ENCODE results near the gene LCTL. TPM values are rescaled to one million over a fixed set of nuclear protein-coding genes. Genes with fewer than 3 reads are reported as not detected.

The LCTL gene
- total and polyA plus RNA-seq, 2 donors (not counting 1 experiment from before 2014, with no cell fraction given): 0.66 to 0.96 TPM

DNA sequence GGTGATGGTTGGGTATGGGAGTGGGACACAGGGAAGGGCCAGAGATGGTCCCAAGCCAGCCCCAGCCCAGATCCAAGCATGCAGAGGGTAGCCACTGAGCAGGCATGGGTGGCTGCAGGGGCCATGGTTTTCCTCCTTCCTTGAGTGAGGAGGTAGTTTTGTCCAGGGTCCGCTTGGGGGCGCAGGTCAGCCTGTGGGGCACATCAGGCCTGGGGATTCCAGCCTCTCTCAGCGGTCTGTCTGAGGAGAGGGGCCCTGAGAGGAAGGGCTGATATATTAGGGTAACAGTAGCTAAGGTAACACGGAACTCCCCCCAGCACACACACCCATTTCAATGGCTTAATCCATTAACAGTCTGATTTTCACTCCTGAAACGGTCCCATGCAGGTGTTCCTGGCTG lies 22.7 kb upstream of the LCTL start:
- H3K36me3 ChIP-seq (ENCODE audit: control insufficient read depth, insufficient read depth, low read length): no peaks in the 10 kb centered on the region
- H3K4me3 ChIP-seq (replicated peaks in 1 of 4; ENCODE audit: control extremely low read depth in 1 of 4, insufficient read depth in 1 of 4, low read depth in 3 of 4, low read length in 4 of 4): no peak overlapping the region
- H3K79me2 ChIP-seq (ENCODE audit: control insufficient read depth, insufficient read depth, low read length): no peaks in the 10 kb centered on the region
- no peaks in the 10 kb centered on the region for H4K20me1 ChIP-seq (ENCODE audit: control insufficient read depth, extremely low read depth, insufficient read depth, low read length)
- no peak for DNase-seq (ENCODE audit: low read depth in 2 of 2)
- no peak overlapping the region for H3K27ac ChIP-seq (ENCODE audit: insufficient read depth, low read length)
- H3K27me3 ChIP-seq (ENCODE audit: control insufficient read depth, insufficient read depth, low read length): peaks cover 28% of the 10 kb centered on the region
- no peaks in the 10 kb centered on the region for H3K4me1 ChIP-seq (ENCODE audit: control insufficient read depth, extremely low read depth, insufficient read depth, low read length)
- no peak overlapping the region for H2AFZ ChIP-seq (ENCODE audit: low read length)
- H3K9ac ChIP-seq (ENCODE audit: insufficient read depth, low read length): no peak overlapping the region
- TF ChIP-seq EZH2 (IDR thresholded peaks at IDR 0.05; ENCODE audit: low read length, missing control alignments): no peak
- peak in 1 of 2 donors; percentile 8 for TF ChIP-seq CTCF (conservative IDR thresholded peaks at IDR 0.05 in 1 of 2, IDR thresholded peaks at IDR 0.05 in 1 of 2; ENCODE audit: low read depth in 1 of 2, low read length in 2 of 2)
- no peak overlapping the region for H3K4me2 ChIP-seq (ENCODE audit: extremely low read depth, insufficient read depth, low read length)
- H3K9me3 ChIP-seq (ENCODE audit: control insufficient read depth, insufficient read depth, low read depth, low read length): no peaks in the 10 kb centered on the region

- no peaks in the 10 kb centered on the region for H3K79me2 ChIP-seq (ENCODE audit: control insufficient read depth, insufficient read depth, low read length)
- no peaks in the 10 kb centered on the region for H4K20me1 ChIP-seq (ENCODE audit: control insufficient read depth, extremely low read depth, insufficient read depth, low read length)
- DNase-seq (ENCODE audit: low read depth in 2 of 2): no peak
- H3K27ac ChIP-seq (ENCODE audit: insufficient read depth, low read length): no peak overlapping the region
- H3K9me3 ChIP-seq (ENCODE audit: control insufficient read depth, insufficient read depth, low read depth, low read length): no peaks in the 10 kb centered on the region
- H3K9ac ChIP-seq (ENCODE audit: insufficient read depth, low read length): no peak overlapping the region
- H3K27me3 ChIP-seq (ENCODE audit: control insufficient read depth, insufficient read depth, low read length): peaks cover 28% of the 10 kb centered on the region
- H3K4me1 ChIP-seq (ENCODE audit: control insufficient read depth, extremely low read depth, insufficient read depth, low read length): no peaks in the 10 kb centered on the region
- H2AFZ ChIP-seq (ENCODE audit: low read length): no peak overlapping the region
- H3K4me2 ChIP-seq (ENCODE audit: extremely low read depth, insufficient read depth, low read length): no peak overlapping the region
- TF ChIP-seq EZH2 (IDR thresholded peaks at IDR 0.05; ENCODE audit: low read length, missing control alignments) (no peak), CTCF (conservative IDR thresholded peaks at IDR 0.05 in 1 of 2, IDR thresholded peaks at IDR 0.05 in 1 of 2; ENCODE audit: low read depth in 1 of 2, low read length in 2 of 2) (no peak)
- H3K4me3 ChIP-seq (replicated peaks in 1 of 4; ENCODE audit: control extremely low read depth in 1 of 4, insufficient read depth in 1 of 4, low read depth in 3 of 4, low read length in 4 of 4): no peak overlapping the region
- H3K36me3 ChIP-seq (ENCODE audit: control insufficient read depth, insufficient read depth, low read length): no peaks in the 10 kb centered on the region
These were observed 22.0 kb upstream of the LCTL start for GRCh38 chr15:66587749-66588148.

GRCh38 chr15:66587020-66587419 lies 21.2 kb upstream of the LCTL start:
- Histone ChIP-seq H3K27ac (ENCODE audit: insufficient read depth, low read length) (no peak overlapping the region), H3K4me2 (ENCODE audit: extremely low read depth, insufficient read depth, low read length) (no peak overlapping the region), H3K4me1 (ENCODE audit: control insufficient read depth, extremely low read depth, insufficient read depth, low read length) (no peaks in the 10 kb centered on the region), H2AFZ (ENCODE audit: low read length) (no peak overlapping the region), H3K79me2 (ENCODE audit: control insufficient read depth, insufficient read depth, low read length) (no peaks in the 10 kb centered on the region), H3K36me3 (ENCODE audit: control insufficient read depth, insufficient read depth, low read length) (no peaks in the 10 kb centered on the region), H3K4me3 (replicated peaks in 1 of 4; ENCODE audit: control extremely low read depth in 1 of 4, insufficient read depth in 1 of 4, low read depth in 3 of 4, low read length in 4 of 4) (no peak overlapping the region), H4K20me1 (ENCODE audit: control insufficient read depth, extremely low read depth, insufficient read depth, low read length) (no peaks in the 10 kb centered on the region), H3K9ac (ENCODE audit: insufficient read depth, low read length) (no peak overlapping the region), H3K9me3 (ENCODE audit: control insufficient read depth, insufficient read depth, low read depth, low read length) (no peaks in the 10 kb centered on the region), H3K27me3 (ENCODE audit: control insufficient read depth, insufficient read depth, low read length) (peaks cover 28% of the 10 kb centered on the region)
- no peak for DNase-seq (ENCODE audit: low read depth in 2 of 2)
- TF ChIP-seq EZH2 (IDR thresholded peaks at IDR 0.05; ENCODE audit: low read length, missing control alignments) (no peak), CTCF (conservative IDR thresholded peaks at IDR 0.05 in 1 of 2, IDR thresholded peaks at IDR 0.05 in 1 of 2; ENCODE audit: low read depth in 1 of 2, low read length in 2 of 2) (no peak)

All from fibroblast of lung (primary cell).